Vagina (tissue), 2 donors: Measurements from ENCODE around the gene VWA1.
"Not testable (repeated sequence)": the region's sequence is repeated elsewhere in the genome, so short reads cannot be mapped to it uniquely, and the experiment has no call there.

Source experiments
- POLR2AphosphoS5 ChIP-seq, 2 donors: sonication (generic); formaldehyde crosslinking; IDR thresholded peaks; one replicate each; pipeline ENCODE4 v1.9.0; 2017; ENCODE audit warnings: antibody characterized with exemption in 2 of 2, mild to moderate bottlenecking in 2 of 2, low read depth in 1 of 2; ENCODE audit not compliant: insufficient read depth in 1 of 2
- TF ChIP-seq, protein P1 (sequence below), 3 experiments: fragments of 450-650 bp in 2 of 3; fragments of 200-600 bp in 1 of 3; sonication (generic) in 1 of 3; IDR thresholded peaks; one replicate each; pipeline ENCODE4 v1.5.1; 2017 to 2019; ENCODE audit warnings: antibody characterized with exemption in 3 of 3, mild to moderate bottlenecking in 2 of 3, moderate library complexity in 2 of 3

DNA sequence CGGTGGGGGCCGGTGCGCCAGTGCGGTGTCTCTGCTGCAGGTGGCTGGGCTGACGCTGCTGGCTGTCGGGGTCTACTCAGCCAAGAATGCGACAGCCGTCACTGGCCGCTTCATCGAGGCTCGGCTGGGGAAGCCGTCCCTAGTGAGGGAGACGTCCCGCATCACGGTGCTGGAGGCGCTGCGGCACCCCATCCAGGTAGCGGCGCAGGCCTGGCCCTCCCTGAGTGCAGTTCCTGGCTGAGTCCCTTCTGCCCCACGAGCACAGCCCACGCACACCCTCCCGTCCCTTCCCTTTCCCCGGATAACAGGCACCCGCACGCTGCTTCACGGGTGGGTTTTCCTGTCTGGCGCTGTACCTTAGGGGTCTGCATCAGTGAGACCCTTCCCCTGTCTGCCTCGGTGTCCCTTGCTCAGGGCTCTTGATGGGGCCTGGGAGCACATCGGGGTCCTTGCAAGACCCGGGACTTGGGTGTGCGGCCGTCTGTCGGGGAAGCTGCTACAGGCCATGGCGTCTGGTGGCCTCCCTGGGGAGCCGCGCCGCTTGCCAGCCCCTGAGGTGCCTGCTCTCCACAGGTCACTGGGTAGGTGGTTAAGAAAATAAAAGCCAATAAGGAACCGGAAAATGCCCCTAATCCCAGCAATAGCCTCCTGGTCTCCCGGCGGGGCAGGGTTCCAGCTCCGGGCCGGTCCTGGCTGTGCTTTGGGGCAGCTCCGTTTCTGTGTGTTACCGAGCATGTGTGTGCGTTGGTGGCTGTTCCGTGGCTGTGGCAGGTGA lies 49.7 kb downstream of the VWA1 start:
- TF ChIP-seq, protein P1, sequence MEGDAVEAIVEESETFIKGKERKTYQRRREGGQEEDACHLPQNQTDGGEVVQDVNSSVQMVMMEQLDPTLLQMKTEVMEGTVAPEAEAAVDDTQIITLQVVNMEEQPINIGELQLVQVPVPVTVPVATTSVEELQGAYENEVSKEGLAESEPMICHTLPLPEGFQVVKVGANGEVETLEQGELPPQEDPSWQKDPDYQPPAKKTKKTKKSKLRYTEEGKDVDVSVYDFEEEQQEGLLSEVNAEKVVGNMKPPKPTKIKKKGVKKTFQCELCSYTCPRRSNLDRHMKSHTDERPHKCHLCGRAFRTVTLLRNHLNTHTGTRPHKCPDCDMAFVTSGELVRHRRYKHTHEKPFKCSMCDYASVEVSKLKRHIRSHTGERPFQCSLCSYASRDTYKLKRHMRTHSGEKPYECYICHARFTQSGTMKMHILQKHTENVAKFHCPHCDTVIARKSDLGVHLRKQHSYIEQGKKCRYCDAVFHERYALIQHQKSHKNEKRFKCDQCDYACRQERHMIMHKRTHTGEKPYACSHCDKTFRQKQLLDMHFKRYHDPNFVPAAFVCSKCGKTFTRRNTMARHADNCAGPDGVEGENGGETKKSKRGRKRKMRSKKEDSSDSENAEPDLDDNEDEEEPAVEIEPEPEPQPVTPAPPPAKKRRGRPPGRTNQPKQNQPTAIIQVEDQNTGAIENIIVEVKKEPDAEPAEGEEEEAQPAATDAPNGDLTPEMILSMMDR (IDR thresholded peaks at IDR 0.05) = not testable (repeated sequence)
- not testable (repeated sequence) for TF ChIP-seq POLR2AphosphoS5 (IDR thresholded peaks at IDR 0.05; ENCODE audit: insufficient read depth in 1 of 2, low read depth in 1 of 2)
